KBM-7 (cell line): Measurements from ENCODE around the gene SLC2A4.

Experiments used
- DNase-seq: peaks from one replicate; pipeline ENCODE4 v3.0.0-alpha.2; 2015
- in situ Hi-C: fragments of 300-500 bp; cut with MboI; formaldehyde crosslinking; loops from 2 replicates; pipeline ENCODE4 v1.14.3; 2020; ENCODE audit warnings: low sequenced_read_pairs, low pct_unique_long_range_greater_than_20kb, mixed read lengths

The SLC2A4 gene

DNA sequence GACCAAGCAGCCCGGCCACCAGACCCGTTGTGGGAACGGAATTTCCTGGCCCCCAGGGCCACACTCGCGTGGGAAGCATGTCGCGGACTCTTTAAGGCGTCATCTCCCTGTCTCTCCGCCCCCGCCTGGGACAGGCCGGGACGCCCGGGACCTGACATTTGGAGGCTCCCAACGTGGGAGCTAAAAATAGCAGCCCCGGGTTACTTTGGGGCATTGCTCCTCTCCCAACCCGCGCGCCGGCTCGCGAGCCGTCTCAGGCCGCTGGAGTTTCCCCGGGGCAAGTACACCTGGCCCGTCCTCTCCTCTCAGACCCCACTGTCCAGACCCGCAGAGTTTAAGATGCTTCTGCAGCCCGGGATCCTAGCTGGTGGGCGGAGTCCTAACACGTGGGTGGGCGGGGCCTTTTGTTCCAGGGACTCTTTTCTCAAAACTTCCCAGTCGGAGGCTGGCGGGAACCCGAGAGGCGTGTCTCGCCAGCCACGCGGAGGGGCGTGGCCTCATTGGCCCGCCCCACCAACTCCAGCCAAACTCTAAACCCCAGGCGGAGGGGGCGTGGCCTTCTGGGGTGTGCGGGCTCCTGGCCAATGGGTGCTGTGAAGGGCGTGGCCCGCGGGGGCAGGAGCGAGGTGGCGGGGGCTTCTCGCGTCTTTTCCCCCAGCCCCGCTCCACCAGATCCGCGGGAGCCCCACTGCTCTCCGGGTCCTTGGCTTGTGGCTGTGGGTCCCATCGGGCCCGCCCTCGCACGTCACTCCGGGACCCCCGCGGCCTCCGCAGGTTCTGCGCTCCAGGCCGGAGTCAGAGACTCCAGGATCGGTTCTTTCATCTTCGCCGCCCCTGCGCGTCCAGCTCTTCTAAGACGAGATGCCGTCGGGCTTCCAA is at the start of gene SLC2A4:
Gene SLC2A4, plus strand, starts transcription at position 645 of the 879 bp plus-strand sequence. Its CDS starts 217 bp downstream, at position 862.
- in situ Hi-C loops, result no loop called here

DNA sequence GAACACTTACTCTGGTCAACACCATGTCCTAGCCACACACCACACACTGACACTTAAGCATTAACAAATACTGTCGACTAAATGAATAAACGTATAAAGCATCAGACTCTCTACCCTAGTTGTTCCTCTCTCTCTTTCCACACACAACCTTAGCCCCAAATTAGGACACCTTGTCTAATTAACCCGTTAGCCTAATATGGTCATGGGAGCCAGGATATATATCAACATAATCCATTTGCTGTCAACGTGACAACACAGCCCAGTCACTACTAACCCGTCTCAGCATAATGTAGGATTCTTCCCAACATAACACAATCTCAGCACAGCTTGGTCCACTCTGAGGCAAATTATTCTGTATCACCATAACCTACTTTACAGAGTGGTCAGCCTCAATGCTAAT is 49.4 kb upstream of the SLC2A4 start:
- DNase-seq, result no peak
- in situ Hi-C loops, result no loop called here

More for the DNA sequence above, at the start of gene SLC2A4:
- peak; percentile 100 for DNase-seq

DNA sequence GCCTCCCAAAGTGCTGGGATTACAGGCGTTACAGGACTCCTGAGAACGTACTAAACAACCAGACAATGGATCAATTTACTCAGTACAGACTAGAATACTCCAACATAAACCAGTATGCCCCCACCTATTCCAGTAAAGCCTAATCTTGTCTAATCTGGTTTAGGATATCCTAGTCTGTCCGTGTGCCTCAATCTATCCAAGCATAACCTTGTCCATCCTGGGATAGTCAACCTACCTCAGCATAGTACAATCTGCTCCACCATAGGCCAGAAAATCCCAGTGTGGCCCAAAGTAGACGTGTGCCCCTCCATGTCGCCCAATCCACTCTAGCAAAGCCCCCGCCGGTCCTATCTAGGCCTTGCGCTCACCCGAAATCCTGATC is 47.8 kb upstream of the SLC2A4 start:
- in situ Hi-C loops, result no loop called here
- DNase-seq, result no peak

DNA sequence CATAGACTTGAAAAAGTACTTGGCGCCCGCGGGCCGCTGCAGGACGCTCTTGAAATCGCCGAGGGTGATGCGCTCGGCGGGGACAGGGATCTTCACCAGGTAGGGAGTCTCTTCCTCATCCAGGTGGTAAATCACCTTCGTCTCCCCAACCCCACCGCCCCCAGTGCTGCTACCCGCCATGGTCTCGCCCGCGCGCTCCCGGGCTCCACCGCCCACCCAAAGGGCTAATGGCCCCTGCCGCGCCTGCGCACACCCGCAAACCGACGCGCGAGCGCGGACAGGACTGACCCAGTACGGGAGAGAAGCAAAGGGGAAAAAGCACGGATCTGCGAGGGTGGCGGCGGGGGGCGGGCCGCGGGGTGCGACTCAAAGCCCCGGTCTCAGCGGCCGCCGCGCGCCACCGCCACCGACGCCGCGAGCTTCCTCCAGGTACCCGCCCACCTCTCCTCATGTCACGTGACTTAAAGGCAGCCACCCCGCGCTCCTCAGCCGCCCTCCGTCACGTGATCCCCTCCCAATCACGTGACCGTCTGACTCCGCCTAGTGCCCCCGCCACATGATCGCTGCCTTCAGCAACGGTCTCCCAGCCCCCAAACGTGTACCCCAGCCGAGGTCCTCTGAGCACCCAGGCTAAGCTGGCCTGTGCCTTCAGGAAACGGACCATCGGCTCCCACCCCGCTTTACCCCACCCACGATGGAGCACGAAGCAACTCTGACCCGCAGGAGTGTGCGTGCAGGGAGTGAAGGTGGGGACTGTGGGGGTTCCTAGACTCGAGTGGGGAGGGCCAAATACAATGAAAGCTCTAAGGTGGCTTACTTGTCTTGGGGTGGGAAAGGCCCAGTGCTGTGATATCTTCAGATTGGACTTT is 47.2 kb upstream of the SLC2A4 start, which contains the start of gene DVL2:
Gene DVL2, minus strand, starts transcription at position 435 of the 869 bp plus-strand sequence. Its CDS starts 255 bp downstream, at position 180.
- DNase-seq, result peak; percentile 97
- in situ Hi-C loops, result no loop called here

DNA sequence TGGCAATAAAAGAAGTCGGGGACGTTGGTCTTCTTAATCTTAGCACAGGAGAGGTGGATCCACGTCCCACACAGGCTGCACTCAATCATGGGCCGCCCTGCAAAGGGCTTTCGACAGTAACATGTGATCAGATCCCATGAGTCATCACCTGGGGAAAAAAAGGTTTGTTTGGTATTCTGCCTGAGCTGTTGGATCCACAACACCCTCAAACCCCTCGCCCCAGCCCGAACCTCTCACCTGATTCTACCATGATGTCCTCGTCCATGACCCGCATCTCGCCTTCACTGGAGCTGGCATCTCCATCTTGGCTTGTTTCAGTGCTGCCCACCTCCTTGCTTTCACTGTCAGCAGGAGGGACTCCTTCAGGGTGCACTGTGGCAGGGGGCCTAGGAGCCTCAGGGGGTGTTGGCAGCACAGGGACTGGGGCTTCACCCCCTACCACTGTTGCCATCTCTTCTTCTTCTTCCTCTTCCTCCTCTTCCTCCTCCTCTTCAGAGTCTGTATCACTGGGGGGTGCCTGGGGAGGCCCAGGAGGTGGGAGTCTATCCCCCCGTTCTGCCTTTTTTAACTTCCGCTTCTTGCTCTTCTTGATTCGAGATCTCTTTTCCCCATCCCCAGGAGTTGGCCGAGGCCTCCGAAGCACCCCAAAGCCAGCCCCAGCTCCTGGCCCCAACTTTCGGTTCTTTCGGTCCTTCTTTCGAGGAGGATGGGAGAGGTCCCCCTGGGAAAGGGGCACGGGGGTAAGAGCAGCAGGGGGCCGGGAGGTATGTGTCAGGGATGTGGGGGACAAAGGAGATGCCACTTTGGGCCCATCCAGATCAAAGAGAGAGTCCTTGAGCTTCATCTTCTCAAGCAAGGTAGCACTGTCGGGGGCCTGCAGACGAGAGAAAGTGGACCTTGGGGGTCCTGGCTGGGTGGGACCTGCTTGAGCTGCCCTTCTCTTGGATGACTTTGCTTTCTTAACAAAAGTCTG is 45.5 kb upstream of the SLC2A4 start:
- DNase-seq, result no peak
- in situ Hi-C loops, result no loop called here

DNA sequence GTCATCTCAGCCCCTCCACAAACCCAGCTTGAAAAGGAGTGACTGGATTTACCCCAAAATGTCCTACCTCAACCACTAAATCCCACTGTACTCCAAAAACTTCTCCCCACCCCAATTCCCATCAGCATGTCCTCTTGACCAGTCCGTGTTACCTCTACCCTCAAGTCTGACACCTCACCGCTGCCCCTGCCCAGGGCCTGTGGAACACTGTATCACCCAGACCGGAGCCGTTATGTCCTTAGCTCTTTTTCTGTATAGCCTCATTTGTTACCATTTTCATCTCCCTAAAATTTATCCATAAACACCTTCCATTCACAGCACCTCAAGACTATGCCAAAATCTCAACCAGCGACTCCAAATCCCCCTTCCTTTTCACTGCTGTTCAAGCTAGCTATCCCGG is 44.7 kb upstream of the SLC2A4 start:
- DNase-seq, result no peak
- in situ Hi-C loops, result no loop called here

DNA sequence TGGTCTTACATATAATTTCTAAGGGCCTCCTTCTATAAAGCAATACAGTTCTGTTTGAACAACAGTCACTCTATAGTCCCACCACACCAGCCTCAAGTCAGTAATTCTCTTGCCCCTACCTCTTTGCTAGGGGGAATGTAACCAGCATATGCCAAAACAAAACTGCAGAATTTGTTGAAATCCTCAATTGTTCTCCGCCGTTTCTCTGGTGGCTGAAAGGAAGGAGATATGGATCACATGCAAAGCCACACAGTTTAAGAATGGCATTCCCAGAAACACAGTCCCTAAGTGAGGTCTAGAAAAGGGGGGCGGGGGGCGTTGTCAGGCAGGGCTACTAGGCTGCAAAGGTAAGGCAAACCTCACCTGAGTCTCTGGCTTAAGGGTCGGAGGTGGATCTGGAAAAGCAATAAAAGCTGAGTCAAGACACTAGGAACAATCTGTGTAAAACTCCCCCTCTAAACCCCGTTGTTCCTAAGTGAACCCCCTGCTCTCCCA is 44.2 kb upstream of the SLC2A4 start:
- DNase-seq, result no peak
- in situ Hi-C loops, result no loop called here

DNA sequence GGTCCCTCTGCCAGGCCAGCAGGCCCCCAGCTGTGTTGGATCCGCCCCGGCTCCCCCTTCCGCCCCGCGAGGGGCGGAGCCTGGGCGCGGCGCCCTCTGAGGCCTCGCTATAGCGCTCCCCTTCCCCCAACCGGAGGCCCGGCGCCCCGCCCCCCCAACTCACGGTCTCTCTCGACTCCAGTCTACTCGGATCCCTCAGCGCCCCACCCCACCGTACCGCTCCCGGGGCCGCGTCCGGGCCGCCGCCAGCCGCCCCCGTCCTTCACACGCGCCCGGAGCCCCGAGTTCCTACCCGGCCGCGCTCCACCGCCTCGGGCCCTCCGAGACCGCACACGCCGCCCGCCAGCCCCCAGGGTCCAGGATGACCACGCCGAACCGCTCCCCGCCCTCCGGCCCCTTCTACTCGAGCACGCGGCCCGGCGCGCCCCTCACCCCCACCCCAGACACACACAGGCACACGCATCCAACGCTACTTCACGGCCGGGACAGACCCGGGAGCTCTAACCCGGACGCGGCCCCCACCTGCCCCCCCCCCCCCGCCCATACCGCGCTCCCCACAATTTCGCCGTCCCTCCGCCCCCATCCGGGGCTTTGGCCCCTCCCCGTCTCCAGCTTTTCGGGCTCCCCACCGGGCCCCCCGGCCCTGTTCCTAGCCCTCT is 43.6 kb upstream of the SLC2A4 start:
- in situ Hi-C loops, result no loop called here
- peak; percentile 59 for DNase-seq

DNA sequence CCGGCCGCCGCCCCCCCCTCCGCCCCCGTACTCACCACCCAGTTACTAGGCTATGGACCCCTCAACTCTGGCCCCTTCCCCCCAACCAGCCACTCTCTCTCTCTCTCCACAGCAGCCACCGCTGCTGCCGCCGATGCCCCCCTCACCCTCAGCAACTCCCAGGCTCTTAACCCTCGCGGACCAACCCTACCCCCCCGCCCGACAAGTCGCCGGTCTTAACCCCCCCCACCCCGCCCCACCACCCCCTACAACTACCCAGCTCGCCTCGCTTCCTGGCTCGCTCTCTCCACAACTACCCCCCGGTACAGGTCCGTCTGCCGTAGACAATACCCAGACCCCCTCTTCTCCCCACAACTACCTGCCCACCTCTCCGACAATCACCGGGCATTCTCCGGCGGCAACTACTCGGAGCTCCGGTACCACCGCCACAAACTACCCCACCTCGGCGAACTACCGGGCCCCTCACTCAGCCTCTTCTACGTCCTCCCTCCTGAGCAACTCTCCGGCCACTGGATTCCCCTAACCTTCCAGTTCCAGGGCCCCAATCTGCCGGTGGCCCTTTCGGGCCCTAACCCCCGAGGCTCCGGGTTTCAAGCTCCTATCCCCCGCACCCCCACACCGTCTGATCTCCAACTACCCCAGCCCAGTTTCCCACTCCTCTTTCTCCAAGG is 43.0 kb upstream of the SLC2A4 start:
- in situ Hi-C loops, result no loop called here
- DNase-seq, result no peak

DNA sequence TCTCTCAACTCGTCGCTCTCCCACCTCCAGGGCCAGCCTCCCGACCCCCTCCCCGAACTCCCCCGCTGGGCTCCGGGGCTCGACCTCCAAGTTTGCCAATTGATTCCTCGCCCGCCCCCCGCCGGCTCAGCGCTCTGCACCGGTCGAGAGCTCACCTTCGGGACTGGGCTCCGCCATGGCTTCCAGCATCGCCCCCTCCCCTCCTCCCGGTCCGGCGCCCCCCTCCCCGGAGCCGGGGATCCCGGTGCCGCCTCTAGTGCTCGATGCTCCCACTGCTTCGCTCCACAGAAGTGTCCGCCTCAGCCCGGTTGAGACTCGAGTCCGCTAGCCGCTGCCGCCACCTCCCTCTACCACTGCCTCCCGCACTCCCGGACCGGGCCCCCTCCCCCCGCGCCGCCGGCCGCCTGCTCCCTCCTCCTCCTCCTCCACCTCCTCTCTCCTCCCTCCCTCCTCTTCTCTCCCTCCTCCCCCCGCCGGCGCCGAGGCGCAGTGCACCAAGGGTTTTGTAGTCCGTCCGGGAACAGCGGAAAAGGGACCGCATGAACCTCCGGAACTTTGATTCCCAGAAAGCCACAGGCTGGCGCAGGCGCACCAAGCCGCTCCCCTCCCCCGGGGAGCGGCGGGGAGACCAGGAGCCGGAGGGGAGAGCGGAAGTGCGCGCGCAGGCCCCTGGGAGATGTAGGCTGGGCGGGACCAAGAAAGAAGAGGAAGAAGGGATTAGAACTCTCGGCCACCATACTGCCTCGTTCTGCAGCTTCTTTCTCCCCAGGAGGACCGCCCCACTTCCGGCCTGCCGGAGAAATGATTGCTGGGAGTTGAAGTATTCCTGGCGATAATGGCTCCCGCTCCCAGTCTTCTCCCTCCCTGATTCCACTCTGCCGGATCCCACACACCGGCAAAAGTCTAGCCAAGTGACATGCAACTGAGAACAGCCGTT is 42.2 kb upstream of the SLC2A4 start, which contains the start of gene PHF23:
Gene PHF23, minus strand, starts transcription at position 367 of the 937 bp plus-strand sequence. Its CDS starts 178 bp downstream, at position 189.
- in situ Hi-C loops, result no loop called here
- DNase-seq, result peak; percentile 100

DNA sequence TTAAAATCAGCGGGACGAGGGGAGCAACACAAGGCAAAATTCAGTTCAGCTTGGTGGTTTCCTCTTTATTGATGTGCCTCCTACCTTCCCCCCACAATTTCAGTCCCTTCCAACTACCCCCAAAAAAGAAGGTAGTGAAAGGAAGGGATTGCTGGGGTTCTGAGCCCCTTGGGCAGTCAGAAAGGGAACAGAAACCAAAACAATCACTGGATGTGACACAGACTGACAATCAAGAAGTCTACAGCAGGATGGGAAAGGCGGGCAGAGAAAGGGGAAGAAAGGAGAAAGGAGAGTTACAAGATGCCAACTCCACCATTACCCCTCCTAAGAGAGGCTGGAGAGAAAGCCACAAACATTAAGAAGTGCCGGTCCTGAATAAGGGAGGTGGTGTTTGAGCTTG is 41.1 kb upstream of the SLC2A4 start:
- DNase-seq, result peak; percentile 40
- in situ Hi-C loops, result no loop called here

DNA sequence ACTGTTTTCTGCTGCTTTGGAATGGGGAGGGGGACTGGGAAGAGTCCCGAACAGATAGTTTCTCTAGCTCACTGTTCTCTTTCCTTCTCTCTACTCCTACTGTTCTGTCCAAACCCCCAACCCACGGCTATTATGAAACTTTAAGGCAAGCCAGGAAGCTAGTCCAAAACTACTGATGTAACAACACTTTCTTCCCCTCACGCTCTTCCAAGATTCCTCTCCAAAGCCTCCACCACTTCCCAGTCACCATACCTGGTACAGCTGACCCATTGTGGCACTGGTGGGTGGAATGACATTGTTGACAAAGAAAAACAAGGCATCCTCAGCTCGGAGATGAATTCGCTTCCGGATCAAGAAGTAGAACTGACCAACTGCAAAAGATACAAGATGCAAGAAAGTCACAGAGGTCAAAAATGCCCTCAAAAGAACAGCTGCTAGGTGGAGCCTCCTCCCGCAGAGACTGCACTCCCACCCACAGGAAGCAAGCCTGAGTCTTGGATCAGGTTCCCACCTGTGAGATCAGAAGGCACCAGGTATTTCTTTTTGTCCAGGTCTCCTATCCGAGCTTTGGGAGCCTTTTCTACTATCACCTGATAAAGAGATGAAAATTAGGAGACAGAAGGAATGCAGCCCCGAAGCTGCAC is 40.3 kb upstream of the SLC2A4 start:
- no peak for DNase-seq
- in situ Hi-C loops, result no loop called here

DNA sequence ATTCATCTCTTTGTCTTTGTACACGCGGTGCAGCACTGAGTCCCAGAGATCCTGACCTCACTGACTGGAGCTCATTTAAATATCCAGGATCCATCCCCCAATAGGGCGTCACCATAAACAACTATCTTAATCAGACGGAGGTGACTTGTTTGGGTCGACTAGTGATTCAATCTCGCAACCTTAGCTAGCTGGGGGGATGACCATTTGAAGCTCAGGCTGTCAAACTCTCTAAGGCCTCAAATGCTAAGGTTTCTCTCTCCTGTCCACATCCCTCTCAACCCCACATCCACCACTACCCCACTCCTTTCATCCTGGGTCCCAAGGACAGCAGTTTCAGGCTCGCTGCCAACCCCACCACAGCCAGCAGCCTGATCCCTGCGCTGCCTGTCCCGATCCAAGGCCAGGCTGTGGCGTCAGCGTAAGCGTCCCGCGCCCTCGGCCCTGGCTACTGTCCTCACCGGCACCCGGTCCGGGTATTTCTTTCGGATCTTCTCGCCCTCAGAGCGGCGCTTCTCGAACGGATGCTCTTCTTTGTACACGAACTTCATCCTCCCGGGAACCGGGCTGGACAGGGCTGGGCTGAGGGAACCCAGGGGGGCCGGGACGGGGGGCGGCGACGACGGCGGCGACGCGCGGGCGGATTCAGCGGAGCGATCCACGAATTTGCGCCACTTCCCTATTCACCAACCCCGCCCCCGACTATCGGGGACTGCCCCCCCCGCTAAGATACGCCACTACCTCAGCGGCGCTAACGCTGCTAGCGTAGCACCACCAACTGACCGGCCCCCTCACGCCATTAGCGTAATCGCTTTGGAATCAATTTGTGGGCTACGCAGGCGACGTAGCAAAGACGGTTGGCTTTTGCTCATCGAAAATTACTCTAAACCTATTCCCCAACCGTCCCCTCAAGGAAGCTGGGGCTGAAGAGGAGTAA is 39.5 kb upstream of the SLC2A4 start, which contains the start of gene GABARAP:
Gene GABARAP, minus strand, starts transcription at position 667 of the 934 bp plus-strand sequence. Its CDS starts 119 bp downstream, at position 548.
- in situ Hi-C loops, result no loop called here
- DNase-seq, result peak; percentile 95

DNA sequence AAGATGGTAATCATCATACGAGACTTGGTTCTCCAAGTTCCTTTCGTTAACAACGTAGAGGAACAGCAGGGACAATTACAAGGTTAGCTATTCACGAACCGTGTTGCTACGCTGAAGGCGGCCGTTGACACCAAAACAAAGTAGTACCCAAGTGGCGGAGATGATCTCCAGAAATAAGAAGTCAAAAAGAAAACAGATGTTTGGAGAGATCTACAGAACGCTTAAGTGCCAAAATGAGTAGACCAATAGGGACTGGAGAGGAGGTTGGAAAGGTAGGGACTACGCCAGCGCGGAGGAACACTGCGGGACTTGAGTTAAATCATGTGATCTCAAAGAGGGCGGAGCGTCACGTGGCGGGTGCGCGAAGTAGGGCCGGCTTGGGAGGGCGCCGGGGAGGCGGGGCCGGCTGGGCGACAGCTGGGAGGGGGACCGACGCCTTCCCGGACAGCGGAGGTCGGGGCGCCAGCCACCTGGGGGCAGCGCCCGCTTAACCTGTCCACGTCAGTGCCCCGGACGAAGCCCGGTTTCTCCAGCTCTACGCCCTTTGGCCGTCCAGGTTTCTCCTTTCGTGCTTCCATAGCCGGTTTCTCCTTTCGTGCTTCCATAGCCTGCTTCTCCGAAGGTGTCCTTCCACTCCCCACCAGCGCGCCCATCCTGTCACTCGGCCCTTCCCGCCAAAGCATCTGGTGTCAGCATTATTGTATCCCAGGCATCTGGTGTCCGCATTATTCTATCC is 38.6 kb upstream of the SLC2A4 start:
- DNase-seq, result peak; percentile 95
- in situ Hi-C loops, result no loop called here

DNA sequence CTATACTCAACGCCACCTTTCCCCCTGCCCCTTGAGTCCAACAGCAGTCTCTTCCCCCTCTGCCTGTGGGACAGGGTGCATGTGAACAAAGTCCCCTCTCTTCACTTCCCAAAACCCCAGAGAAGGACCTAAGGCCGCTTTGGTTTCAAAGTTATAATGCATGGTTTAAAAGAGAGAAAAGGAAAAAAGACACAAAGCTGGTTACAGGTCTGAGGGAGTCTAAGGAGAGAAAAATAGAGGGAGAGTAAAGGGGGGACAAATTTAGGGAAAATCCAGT is 38.1 kb upstream of the SLC2A4 start:
- in situ Hi-C loops, result no loop called here
- DNase-seq, result no peak
